Endothelial cell of umbilical vein (primary cell): Measurements from ENCODE around the gene NCR2. TPM values are rescaled to one million over a fixed set of nuclear protein-coding genes. Genes with fewer than 3 reads are reported as not detected.

Experiments
- BruUV-seq: library from RNA; stranded (reverse); fragments of 400-500 nt; replicated peaks from 2 replicates; lab custom pipeline; 2021; lab: Mats Ljungman, UMichigan
- CTCF ChIA-PET: fragments of 300-600, 350-600 bp; sonication (Branson Sonifier 250); formaldehyde crosslinking; loops from one replicate; lab custom pipeline; 2021; ENCODE audit warnings: antibody characterized with exemption, inconsistent platforms; lab: Charles Lee
- POLR2A ChIA-PET: fragments of 300-600, 350-600 bp; sonication (Branson Sonifier 250); formaldehyde crosslinking; loops from one replicate; lab custom pipeline; 2021; ENCODE audit warnings: antibody characterized with exemption, inconsistent platforms; lab: Charles Lee
- DNase-seq: peaks from one replicate; pipeline ENCODE4 v3.0.0-alpha.2; 2011; ENCODE audit warnings: low read depth, low spot score
- FAIRE-seq: peaks from 2 replicates; lab custom pipeline; 2011; peaks lifted over from hg19 to GRCh38; lab: Jason Lieb, UNC
- H2AFZ ChIP-seq: 2 replicates; pipeline ENCODE4 v1.6.0; 2012; ENCODE audit warnings: low read depth, low read length, control low read depth, inconsistent platforms
- H3K27ac ChIP-seq: 2 replicates; pipeline ENCODE4 v1.5.1; 2011; ENCODE audit warnings: low read depth, mild to moderate bottlenecking, control low read depth, low read length, moderate library complexity; ENCODE audit not compliant: insufficient read depth
- H3K27me3 ChIP-seq, 2 experiments: 2 replicates each; pipeline versions ENCODE4 v1.6.0 to v1.6.1; 2011; ENCODE audit warnings: low read length in 2 of 2, mixed read lengths in 1 of 2; ENCODE audit not compliant: control insufficient read depth in 2 of 2, insufficient read depth in 2 of 2
- H3K36me3 ChIP-seq, 2 experiments: 2 replicates in 1 of 2; 3 replicates in 1 of 2; pipeline ENCODE4 v1.5.1; 2011; ENCODE audit warnings: low read length in 2 of 2, mild to moderate bottlenecking in 1 of 2, moderate library complexity in 1 of 2; ENCODE audit not compliant: control insufficient read depth in 2 of 2, insufficient read depth in 2 of 2; ENCODE audit errors: extremely low read depth in 1 of 2
- H3K4me1 ChIP-seq: 3 replicates; pipeline ENCODE4 v1.5.1; 2011; ENCODE audit warnings: mild to moderate bottlenecking, low read length; ENCODE audit not compliant: control insufficient read depth, insufficient read depth; ENCODE audit errors: extremely low read depth
- H3K4me2 ChIP-seq: 2 replicates; pipeline ENCODE4 v1.6.1; 2011; ENCODE audit warnings: low read length, control low read depth, mixed read lengths; ENCODE audit not compliant: insufficient read depth
- H3K4me3 ChIP-seq, 3 experiments: fragments of 200-600 bp in 1 of 3; sonication (generic), shearing (Covaris generic) in 1 of 3; replicated peaks in 1 of 3; 2 replicates each; pipeline ENCODE4 v1.5.1; 2011 to 2016; ENCODE audit warnings: control low read depth in 3 of 3, low read length in 3 of 3, mild to moderate bottlenecking in 2 of 3, inconsistent platforms in 1 of 3, low read depth in 1 of 3, moderate library complexity in 1 of 3; ENCODE audit not compliant: insufficient read depth in 1 of 3
- H3K79me2 ChIP-seq: 2 replicates; pipeline ENCODE4 v1.6.0; 2012; ENCODE audit warnings: low read length, inconsistent platforms; ENCODE audit not compliant: control insufficient read depth, insufficient read depth
- H3K9ac ChIP-seq: replicated peaks from 2 replicates; pipeline ENCODE3; 2011; ENCODE audit warnings: low read length, control low read depth; ENCODE audit not compliant: insufficient read depth; ENCODE audit errors: extremely low read depth
- H3K9me1 ChIP-seq: replicated peaks from 3 replicates; pipeline ENCODE4 v1.6.0; 2011; ENCODE audit warnings: mild to moderate bottlenecking, low read length; ENCODE audit not compliant: control insufficient read depth, insufficient read depth; ENCODE audit errors: extremely low read depth
- H3K9me3 ChIP-seq: replicated peaks from 2 replicates; pipeline ENCODE4 v1.5.1; 2012; ENCODE audit warnings: low read length, inconsistent platforms; ENCODE audit not compliant: control insufficient read depth, insufficient read depth
- H4K20me1 ChIP-seq: replicated peaks from 2 replicates; pipeline ENCODE3; 2011; ENCODE audit warnings: mild to moderate bottlenecking, low read length; ENCODE audit not compliant: control insufficient read depth, insufficient read depth; ENCODE audit errors: extremely low read depth
- CTCF ChIP-seq, 2 donors: IDR thresholded peaks; 1 replicate in 1 of 2; 2 replicates in 1 of 2; pipeline ENCODE4 v1.5.1; 2011; ENCODE audit warnings: low read length in 2 of 2, mild to moderate bottlenecking in 2 of 2, moderate library complexity in 2 of 2, control low read depth in 1 of 2, inconsistent platforms in 1 of 2, low read depth in 1 of 2; ENCODE audit not compliant: insufficient read depth in 1 of 2; ENCODE audit errors: extremely low read depth in 1 of 2
- EZH2 ChIP-seq: IDR thresholded peaks from 2 replicates; pipeline ENCODE4 v1.6.1; 2012; ENCODE audit warnings: borderline replicate concordance, low read depth, mild to moderate bottlenecking, moderate library complexity, low read length, inconsistent platforms; ENCODE audit not compliant: severe bottlenecking
- FOS ChIP-seq: IDR thresholded peaks from 2 replicates; pipeline ENCODE4 v1.6.1; 2011; ENCODE audit warnings: mild to moderate bottlenecking, low read length, moderate library complexity, borderline replicate concordance; ENCODE audit not compliant: insufficient read depth
- GATA2 ChIP-seq: IDR thresholded peaks from 2 replicates; pipeline ENCODE4 v1.7.0; 2011; ENCODE audit warnings: low read depth, mild to moderate bottlenecking, moderate library complexity, mixed read lengths, low read length; ENCODE audit not compliant: insufficient read length, insufficient read depth
- JUN ChIP-seq: IDR thresholded peaks from 2 replicates; pipeline ENCODE4 v1.6.1; 2011; ENCODE audit warnings: borderline replicate concordance, low read depth; ENCODE audit not compliant: insufficient read length, insufficient read depth
- MAX ChIP-seq: IDR thresholded peaks from 2 replicates; pipeline ENCODE4 v1.6.1; 2011; ENCODE audit not compliant: insufficient read depth, insufficient read length
- MYC ChIP-seq: IDR thresholded peaks from one replicate; pipeline ENCODE4 v1.6.1; 2011; ENCODE audit warnings: mild to moderate bottlenecking, low read depth, low read length
- POLR2A ChIP-seq: IDR thresholded peaks from 2 replicates; pipeline ENCODE4 v1.6.1; 2012; ENCODE audit warnings: low read depth, mild to moderate bottlenecking, control low read depth, low read length
- POLR2AphosphoS5 ChIP-seq: IDR thresholded peaks from 2 replicates; pipeline ENCODE4 v1.6.1; 2012; ENCODE audit warnings: low read depth, mild to moderate bottlenecking, control low read depth, low read length, moderate library complexity; ENCODE audit not compliant: insufficient read depth
- dilution Hi-C: fragments of 300-500 bp; cut with MboI; formaldehyde crosslinking; loops from one replicate; pipeline ENCODE4 v1.15.0; 2019; ENCODE audit warnings: low sequenced_read_pairs; ENCODE audit not compliant: extremely low pct_ligation_motif_present
- intact Hi-C: fragments of 100-400 bp; cut with micrococcal nuclease; formaldehyde crosslinking; loops from one replicate; pipeline ENCODE4 v1.10.0; 2022
- polyA plus RNA-seq, 4 experiments: library from polyadenylated mRNA; depleted of rRNA in 3 of 4; stranded (reverse) in 3 of 4; unstranded in 1 of 4; fragments of >200 nt; gene quantifications; 2 replicates each; pipeline versions ENCODE4 v1.2.1 to v1.2.3, GENCODE V29; 2011 to 2012; ENCODE audit warnings: missing spikeins in 1 of 4
- total RNA-seq: library from RNA; stranded (reverse); gene quantifications from 2 replicates; pipeline ENCODE4 v1.2.3, GENCODE V29; 2021

NCR2 gene
- total and polyA plus RNA-seq, 2 donors (not counting 3 experiments of a cell fraction or from before 2014, with no cell fraction given): not detected

- H3K36me3 ChIP-seq: no peaks in the 10 kb centered on the region
- no peak overlapping the region for H2AFZ ChIP-seq
- H3K9me1 ChIP-seq: no peaks in the 10 kb centered on the region
- intact Hi-C loops: no loop called here
- POLR2A ChIA-PET: no interaction called here
- no peaks in the 10 kb centered on the region for H3K79me2 ChIP-seq
- no peak for TF ChIP-seq POLR2A
- TF ChIP-seq MAX: no peak
- TF ChIP-seq POLR2AphosphoS5: no peak
- no peak for TF ChIP-seq EZH2
- TF ChIP-seq MYC: no peak
- TF ChIP-seq CTCF (IDR thresholded peaks at IDR 0.05; ENCODE audit: extremely low read depth in 1 of 2, insufficient read depth in 1 of 2, low read depth in 1 of 2, low read length in 2 of 2): no peak
- no peak for TF ChIP-seq GATA2
- TF ChIP-seq FOS: no peak
- no peak for TF ChIP-seq JUN
- FAIRE-seq (no peak), DNase-seq (no peak)
- CTCF ChIA-PET: no interaction called here
- H3K27ac ChIP-seq: no peak overlapping the region
- H3K9me3 ChIP-seq: no peaks in the 10 kb centered on the region
- H3K4me1 ChIP-seq: no peaks in the 10 kb centered on the region
- dilution Hi-C loops: no loop called here
- peaks cover 7 to 11% of the 10 kb centered on the region in 2 experiments for H3K27me3 ChIP-seq
- no peak overlapping the region for H3K4me2 ChIP-seq
- H3K4me3 ChIP-seq: no peak overlapping the region
- BruUV-seq: no TSS peak
- no peaks in the 10 kb centered on the region for H4K20me1 ChIP-seq
- no peak overlapping the region for H3K9ac ChIP-seq
These were observed 17.0 kb downstream of the NCR2 start for GRCh38 chr6:41352396-41352795.
